Karpas-422 (cell line): ENCODE measurements around the gene CAMK2N1. TPM values are rescaled to one million over a fixed set of nuclear protein-coding genes. Genes with fewer than 3 reads are reported as not detected.
"Not testable (repeated sequence)": the region's sequence is repeated elsewhere in the genome, so short reads cannot be mapped to it uniquely, and the experiment has no call there.

Source experiments
- DNase-seq: peaks from one replicate; pipeline ENCODE4 v3.0.0-alpha.2; 2015
- H2AFZ ChIP-seq: fragments of 200-600 bp; sonication (generic); 2 replicates; pipeline ENCODE4 v1.6.1; 2014; ENCODE audit warnings: antibody characterized with exemption, low read length, mixed read lengths
- H3K27ac ChIP-seq: fragments of 200-600 bp; sonication (generic); 2 replicates; pipeline ENCODE4 v1.5.1; 2014; ENCODE audit warnings: mild to moderate bottlenecking, low read length, moderate library complexity
- H3K27me3 ChIP-seq: fragments of 200-600 bp; sonication (generic); 2 replicates; pipeline ENCODE4 v1.6.1; 2014; ENCODE audit warnings: low read length, mixed read lengths
- H3K36me3 ChIP-seq: fragments of 200-600 bp; sonication (generic); 2 replicates; pipeline ENCODE4 v1.6.1; 2014; ENCODE audit warnings: low read length, mixed read lengths; ENCODE audit not compliant: insufficient read depth
- H3K4me1 ChIP-seq: fragments of 200-600 bp; sonication (generic); 2 replicates; pipeline ENCODE4 v1.6.1; 2014; ENCODE audit warnings: mild to moderate bottlenecking, low read length, mixed read lengths
- H3K4me2 ChIP-seq: fragments of 200-600 bp; sonication (generic); 2 replicates; pipeline ENCODE4 v1.6.1; 2014; ENCODE audit warnings: low read length, low read depth, mild to moderate bottlenecking; ENCODE audit not compliant: poor library complexity, severe bottlenecking
- H3K4me3 ChIP-seq: fragments of 200-600 bp; sonication (generic); 2 replicates; pipeline ENCODE4 v1.5.1; 2014; ENCODE audit warnings: mild to moderate bottlenecking, antibody characterized with exemption, low read length, mixed read lengths
- H3K79me2 ChIP-seq: fragments of 200-600 bp; sonication (generic); 2 replicates; pipeline ENCODE4 v1.6.1; 2014; ENCODE audit warnings: mild to moderate bottlenecking, low read length, mixed read lengths
- H3K9ac ChIP-seq: fragments of 200-600 bp; sonication (generic); 2 replicates; pipeline ENCODE4 v1.6.0; 2014; ENCODE audit warnings: low read length
- H3K9me2 ChIP-seq: fragments of 200-600 bp; sonication (generic), shearing (Covaris generic); replicated peaks from 2 replicates; pipeline ENCODE4 v1.6.0; 2014; ENCODE audit warnings: mild to moderate bottlenecking, low read length, moderate library complexity; ENCODE audit not compliant: insufficient read depth
- H3K9me3 ChIP-seq: fragments of 300-700, 200-600 bp; sonication (generic); 2 replicates; pipeline ENCODE4 v1.6.1; 2014; ENCODE audit warnings: low read length, mixed read lengths
- H4K20me1 ChIP-seq: fragments of 200-600 bp; sonication (generic); 2 replicates; pipeline ENCODE4 v1.6.1; 2014; ENCODE audit warnings: mild to moderate bottlenecking, antibody characterized with exemption, low read length, low read depth; ENCODE audit not compliant: insufficient read depth
- total RNA-seq: library from RNA; depleted of rRNA; stranded (reverse); fragments of >200 nt; shearing (Covaris generic); gene quantifications from 2 replicates; pipeline ENCODE4 v1.2.3, GENCODE V29; 2014; ENCODE audit warnings: low replicate concordance

Gene CAMK2N1
- total RNA-seq, 1 experiment from 2014 or later = not detected

DNA sequence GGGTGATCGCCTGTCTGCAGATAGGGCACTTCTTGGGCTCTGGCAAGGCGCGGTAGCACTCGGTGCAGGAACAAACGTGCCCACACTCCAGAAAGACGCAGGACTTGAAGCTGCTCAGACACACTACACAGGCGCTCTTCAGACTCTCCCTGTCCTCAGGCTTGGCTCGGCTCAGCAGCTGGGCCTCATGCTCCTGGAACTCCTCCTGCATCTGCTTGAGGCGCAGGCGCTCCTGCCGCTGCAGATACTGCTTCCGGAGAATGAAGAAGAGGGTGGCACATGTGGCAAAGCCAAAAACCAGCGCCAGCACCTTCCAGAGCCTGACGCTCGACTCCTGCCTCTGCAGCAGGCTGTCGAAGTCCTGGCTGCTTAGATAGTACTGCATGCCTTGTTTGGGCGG is 14.7 kb upstream of the CAMK2N1 start:
- DNase-seq = no peak
- no peak overlapping the region for H3K4me3 ChIP-seq
- no peak overlapping the region for H2AFZ ChIP-seq
- peaks cover 29% of the 10 kb centered on the region for H3K79me2 ChIP-seq
- H3K27ac ChIP-seq = no peak overlapping the region
- no peaks in the 10 kb centered on the region for H3K27me3 ChIP-seq
- no peaks in the 10 kb centered on the region for H3K9me3 ChIP-seq
- H3K36me3 ChIP-seq = peaks cover 18% of the 10 kb centered on the region; the same call in 1 of the 2 replicates
- H3K9ac ChIP-seq = no peak overlapping the region
- H4K20me1 ChIP-seq = peaks cover 17% of the 10 kb centered on the region; the same call in 1 of the 2 replicates
- peaks cover 6% of the 10 kb centered on the region for H3K4me1 ChIP-seq
- no peaks in the 10 kb centered on the region for H3K9me2 ChIP-seq
- no peak overlapping the region for H3K4me2 ChIP-seq

DNA sequence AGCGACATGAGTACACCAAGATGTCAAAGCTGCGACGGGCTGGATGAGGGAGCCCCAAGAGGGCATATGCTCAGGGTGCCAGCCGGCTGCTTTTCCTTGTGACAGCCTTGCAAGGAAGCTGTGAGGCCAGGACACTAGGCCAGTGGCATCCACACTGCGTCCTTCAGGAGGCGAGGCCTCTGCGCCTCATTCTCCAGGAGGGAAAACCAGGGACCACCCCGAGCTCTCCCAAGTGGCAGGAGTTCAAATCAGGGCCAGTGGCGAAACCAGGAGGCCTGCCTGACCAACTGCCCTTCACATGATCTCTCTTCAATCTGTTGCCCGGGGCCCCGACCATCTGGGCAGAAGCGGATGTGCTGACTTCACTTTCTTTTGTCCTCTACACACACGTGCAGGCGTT is 13.7 kb upstream of the CAMK2N1 start:
- H3K9me2 ChIP-seq = no peaks in the 10 kb centered on the region
- H3K4me2 ChIP-seq = no peak overlapping the region
- H2AFZ ChIP-seq = no peak overlapping the region
- peaks cover 17% of the 10 kb centered on the region; the same call in 1 of the 2 replicates for H3K36me3 ChIP-seq
- no peak overlapping the region for H3K4me3 ChIP-seq
- H3K4me1 ChIP-seq = peaks cover 4% of the 10 kb centered on the region; the same call in 1 of the 2 replicates
- H3K27me3 ChIP-seq = no peaks in the 10 kb centered on the region
- H4K20me1 ChIP-seq = peaks cover 13% of the 10 kb centered on the region; the same call in 1 of the 2 replicates
- no peak overlapping the region for H3K9ac ChIP-seq
- DNase-seq = no peak
- no peaks in the 10 kb centered on the region for H3K9me3 ChIP-seq
- no peak overlapping the region for H3K27ac ChIP-seq
- H3K79me2 ChIP-seq = peaks cover 19% of the 10 kb centered on the region

DNA sequence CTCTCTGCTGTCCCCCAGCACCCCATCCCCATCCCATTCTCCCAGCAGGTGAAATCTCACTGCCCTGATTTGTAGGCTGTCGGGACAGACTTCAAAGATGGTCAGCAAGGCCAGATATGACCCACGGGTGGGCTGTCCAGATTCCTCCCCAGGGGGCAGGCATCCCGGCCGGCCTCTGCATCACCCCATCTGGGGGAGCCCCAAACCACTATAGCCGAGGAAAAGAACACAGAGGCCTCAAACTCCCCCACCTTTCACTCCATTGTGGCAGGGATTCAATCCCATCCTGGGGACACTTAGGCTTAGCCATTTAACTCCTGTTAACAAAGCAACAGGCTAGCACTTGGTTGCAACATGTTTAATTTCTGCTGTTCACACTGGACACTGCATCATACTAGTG is 13.1 kb upstream of the CAMK2N1 start:
- Histone ChIP-seq H3K4me2 (no peak overlapping the region), H3K36me3 (peaks cover 17% of the 10 kb centered on the region; the same call in 1 of the 2 replicates)

DNA sequence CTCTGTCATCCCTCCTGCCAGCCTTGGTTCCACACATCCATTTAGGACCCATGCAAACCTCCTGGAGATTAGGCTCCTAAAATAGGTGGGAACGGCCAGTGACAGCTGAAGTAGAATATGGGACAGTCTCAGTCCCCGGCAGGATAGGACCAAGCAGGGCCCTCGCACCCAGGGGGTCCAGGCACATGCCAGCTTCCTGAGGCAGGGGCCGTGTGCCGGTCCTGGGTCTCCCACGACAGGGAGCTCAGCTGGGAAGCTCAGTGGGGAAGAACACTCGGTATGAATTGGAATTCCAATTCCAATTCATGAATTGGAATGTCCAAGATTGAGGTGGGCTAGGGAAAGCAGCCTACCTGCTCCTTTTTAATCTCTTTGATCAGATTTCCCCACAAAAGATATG is 12.1 kb upstream of the CAMK2N1 start:
- Histone ChIP-seq H3K4me3 (no peak overlapping the region), H3K27me3 (no peaks in the 10 kb centered on the region), H2AFZ (no peak overlapping the region), H3K9me2 (no peaks in the 10 kb centered on the region), H3K9ac (no peak overlapping the region), H3K9me3 (no peaks in the 10 kb centered on the region), H3K79me2 (peaks cover 3% of the 10 kb centered on the region; the same call in 1 of the 2 replicates), H3K4me1 (peaks cover 11% of the 10 kb centered on the region), H4K20me1 (0 out of 2 replicates have a peak, but pooled peaks cover 6% of the 10 kb centered on the region), H3K27ac (no peak overlapping the region), H3K36me3 (peaks cover 14% of the 10 kb centered on the region; the same call in 1 of the 2 replicates), H3K4me2 (no peak overlapping the region)
- no peak for DNase-seq

More for the DNA sequence above, 13.1 kb upstream of the CAMK2N1 start:
- H4K20me1 ChIP-seq = peaks cover 8% of the 10 kb centered on the region; the same call in 1 of the 2 replicates
- no peaks in the 10 kb centered on the region for H3K9me3 ChIP-seq
- H3K27ac ChIP-seq = no peak overlapping the region
- H3K9me2 ChIP-seq = no peaks in the 10 kb centered on the region
- H3K9ac ChIP-seq = no peak overlapping the region
- peaks cover 7% of the 10 kb centered on the region for H3K4me1 ChIP-seq
- no peak overlapping the region for H2AFZ ChIP-seq
- no peaks in the 10 kb centered on the region for H3K27me3 ChIP-seq
- no peak for DNase-seq
- no peak overlapping the region for H3K4me3 ChIP-seq
- peaks cover 13% of the 10 kb centered on the region for H3K79me2 ChIP-seq

DNA sequence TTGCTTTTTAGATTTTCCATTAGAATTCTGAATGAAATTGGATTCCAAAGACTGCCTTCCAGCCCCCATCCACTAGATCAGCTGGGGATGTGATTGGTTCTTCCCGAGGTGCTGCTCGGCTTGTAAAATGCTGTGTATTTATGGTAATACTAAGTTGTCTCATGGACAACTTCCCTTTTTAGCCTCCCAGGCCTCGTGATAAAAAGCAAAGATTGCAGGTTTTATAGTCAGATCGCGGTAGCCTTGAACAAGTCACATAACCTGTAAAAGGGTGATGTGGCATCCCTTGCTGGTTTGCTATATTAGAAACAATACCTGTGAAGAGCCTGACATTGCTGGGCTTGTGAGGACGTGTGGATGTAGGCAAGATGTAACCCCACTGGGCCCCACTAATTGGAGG is 11.5 kb upstream of the CAMK2N1 start:
- Histone ChIP-seq H3K4me1 (peaks cover 11% of the 10 kb centered on the region), H4K20me1 (0 out of 2 replicates have a peak, but pooled peaks cover 6% of the 10 kb centered on the region), H3K79me2 (no peaks in the 10 kb centered on the region), H3K9me2 (no peaks in the 10 kb centered on the region), H3K9me3 (no peaks in the 10 kb centered on the region), H3K27me3 (no peaks in the 10 kb centered on the region), H3K36me3 (peaks cover 10% of the 10 kb centered on the region; the same call in 1 of the 2 replicates), H3K4me3 (no peak overlapping the region), H3K27ac (no peak overlapping the region), H3K4me2 (no peak overlapping the region), H2AFZ (no peak overlapping the region), H3K9ac (no peak overlapping the region)
- no peak for DNase-seq

DNA sequence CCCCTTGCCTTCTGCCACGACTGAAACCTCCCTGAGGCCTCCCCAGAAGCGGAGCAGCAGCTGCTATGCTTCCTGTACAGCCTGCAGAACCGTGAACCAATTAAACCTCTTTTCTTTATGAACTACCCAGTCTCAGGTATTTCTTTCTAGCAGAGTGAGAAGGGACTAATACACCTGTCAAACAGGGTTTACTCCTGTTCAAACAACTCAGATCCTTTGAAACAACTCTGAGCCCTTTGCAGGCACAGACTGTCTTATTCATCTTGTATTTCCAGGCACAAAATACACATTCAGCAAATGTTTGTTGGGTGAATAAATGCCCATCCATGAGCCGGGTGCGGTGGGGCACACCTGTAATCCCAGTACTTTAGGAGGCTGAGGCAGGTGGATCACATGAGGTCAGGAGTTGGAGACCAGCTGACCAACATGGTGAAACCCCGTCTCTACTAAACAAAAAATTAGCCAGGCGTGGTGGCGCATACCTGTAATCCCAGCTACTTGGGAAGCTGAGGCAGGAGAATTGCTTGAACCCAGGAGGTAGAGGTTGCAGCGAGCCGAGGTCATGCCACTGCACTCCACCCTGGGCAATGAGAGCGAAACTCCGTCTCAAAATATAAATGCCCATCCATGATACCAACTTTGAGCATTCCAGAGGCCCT is 10.8 kb upstream of the CAMK2N1 start:
- not testable (repeated sequence) for H3K4me2 ChIP-seq, H3K27me3 ChIP-seq

DNA sequence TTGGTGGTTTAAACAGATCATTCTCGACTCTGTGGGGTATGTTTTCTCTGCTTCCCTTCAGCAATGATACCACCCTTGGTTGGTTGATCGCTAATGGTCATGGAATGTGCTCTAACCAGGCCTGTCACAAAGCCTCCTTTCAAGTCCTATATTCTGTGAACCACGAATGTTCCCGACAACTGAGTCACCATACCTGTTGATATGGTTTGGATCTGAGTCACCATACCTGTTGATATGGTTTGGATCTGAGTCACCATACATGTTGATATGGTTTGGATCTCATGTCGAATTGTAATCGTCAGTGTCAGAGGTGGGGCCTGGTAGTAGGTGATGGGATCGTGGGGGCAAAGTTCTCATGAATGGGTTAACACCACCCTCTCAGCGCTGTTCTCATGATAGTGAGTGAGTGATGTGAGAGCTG is 10.2 kb upstream of the CAMK2N1 start:
- no peaks in the 10 kb centered on the region for H3K9me3 ChIP-seq
- no peak overlapping the region for H3K4me2 ChIP-seq
- H3K9ac ChIP-seq = no peak overlapping the region
- H2AFZ ChIP-seq = no peak overlapping the region
- no peak overlapping the region for H3K4me3 ChIP-seq
- H3K79me2 ChIP-seq = no peaks in the 10 kb centered on the region
- H3K4me1 ChIP-seq = peaks cover 11% of the 10 kb centered on the region
- no peaks in the 10 kb centered on the region for H3K27me3 ChIP-seq
- H3K27ac ChIP-seq = no peak overlapping the region
- DNase-seq = no peak
- no peaks in the 10 kb centered on the region for H3K9me2 ChIP-seq
- H3K36me3 ChIP-seq = peaks cover 1% of the 10 kb centered on the region; the same call in 1 of the 2 replicates
- no peaks in the 10 kb centered on the region for H4K20me1 ChIP-seq

More for the DNA sequence above, 10.8 kb upstream of the CAMK2N1 start:
- not testable (repeated sequence) for DNase-seq, H4K20me1 ChIP-seq, H3K9me3 ChIP-seq, H3K9me2 ChIP-seq, H3K36me3 ChIP-seq, H3K9ac ChIP-seq, H3K4me3 ChIP-seq, H2AFZ ChIP-seq, H3K27ac ChIP-seq, H3K79me2 ChIP-seq
- peaks cover 11% of the 10 kb centered on the region for H3K4me1 ChIP-seq

DNA sequence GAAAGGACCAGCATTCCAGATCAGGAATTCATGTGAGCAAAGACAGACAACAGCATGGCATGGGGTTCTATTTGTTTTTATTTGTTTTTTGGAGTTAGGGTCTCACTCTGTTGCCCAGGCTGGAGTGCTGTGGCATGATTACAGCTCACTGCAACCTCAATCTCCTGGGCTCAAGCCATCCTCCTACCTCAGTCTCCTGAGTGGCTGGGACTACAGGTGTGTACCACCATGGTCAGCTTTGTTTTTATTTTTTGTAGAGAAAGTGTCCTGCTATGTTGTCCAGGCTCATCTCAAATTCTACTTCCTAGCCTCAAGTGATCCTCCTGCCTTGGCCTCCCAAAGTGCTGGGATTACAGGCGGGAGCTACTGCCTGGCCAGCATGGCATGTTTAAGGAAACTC is 9.7 kb upstream of the CAMK2N1 start:
- no peaks in the 10 kb centered on the region for H3K27me3 ChIP-seq
- H3K79me2 ChIP-seq = no peaks in the 10 kb centered on the region
- no peak for DNase-seq
- no peak overlapping the region for H3K4me2 ChIP-seq
- H3K4me1 ChIP-seq = peaks cover 11% of the 10 kb centered on the region
- H3K9me2 ChIP-seq = no peaks in the 10 kb centered on the region
- no peak overlapping the region for H3K4me3 ChIP-seq
- H2AFZ ChIP-seq = no peak overlapping the region
- H3K27ac ChIP-seq = no peak overlapping the region
- no peaks in the 10 kb centered on the region for H3K36me3 ChIP-seq
- no peaks in the 10 kb centered on the region for H4K20me1 ChIP-seq
- H3K9me3 ChIP-seq = no peaks in the 10 kb centered on the region
- H3K9ac ChIP-seq = no peak overlapping the region
